Natural killer cell (primary cell): ENCODE data around the gene CIAPIN1. TPM values are rescaled to one million over a fixed set of nuclear protein-coding genes. Genes with fewer than 3 reads are reported as not detected.

Source experiments
- ATAC-seq, 3 donors: fragments of 150-1000 bp in 2 of 3; fragments of 200-7000 bp in 1 of 3; cut with Tn5 transposase; 1 replicate in 1 of 3; 2 replicates in 2 of 3; pipeline ENCODE4 v1.10.0; 2021; ENCODE audit warnings: mild to moderate bottlenecking in 2 of 3, moderate library complexity in 2 of 3
- DNase-seq, 2 donors: peaks; one replicate each; pipeline versions ENCODE4 v3.0.0 to v3.0.0-alpha.2; 2013 to 2021; ENCODE audit warnings: mixed read lengths in 1 of 2
- H3K27ac ChIP-seq: one replicate; pipeline ENCODE4 v1.5.1; 2013; ENCODE audit warnings: mild to moderate bottlenecking, low read length
- H3K27me3 ChIP-seq: one replicate; pipeline ENCODE4 v1.6.1; 2013; ENCODE audit warnings: low read length; ENCODE audit not compliant: control insufficient read depth, insufficient read depth
- H3K36me3 ChIP-seq: one replicate; pipeline ENCODE4 v1.6.1; 2013; ENCODE audit warnings: low read length; ENCODE audit not compliant: control insufficient read depth, insufficient read depth
- H3K4me1 ChIP-seq: one replicate; pipeline ENCODE4 v1.6.1; 2013; ENCODE audit warnings: low read length; ENCODE audit not compliant: control insufficient read depth, insufficient read depth
- H3K4me3 ChIP-seq: one replicate; pipeline ENCODE4 v1.5.1; 2013; ENCODE audit warnings: low read length
- H3K9me3 ChIP-seq: one replicate; pipeline ENCODE4 v1.6.1; 2013; ENCODE audit warnings: low read length; ENCODE audit not compliant: control insufficient read depth, insufficient read depth
- H3K27ac Mint-ChIP-seq, 2 donors: one replicate each; pipeline ENCODE4 v1.8.0; 2022; ENCODE audit warnings: mild to moderate bottlenecking in 2 of 2, mixed read lengths in 2 of 2, moderate library complexity in 1 of 2
- H3K27me3 Mint-ChIP-seq, 2 donors: one replicate each; pipeline ENCODE4 v1.8.0; 2022; ENCODE audit warnings: low read depth in 2 of 2, mixed read lengths in 2 of 2
- H3K36me3 Mint-ChIP-seq: one replicate; pipeline ENCODE4 v1.8.0; 2022; ENCODE audit warnings: mixed read lengths
- H3K4me1 Mint-ChIP-seq, 2 donors: one replicate each; pipeline ENCODE4 v1.8.0; 2022; ENCODE audit warnings: mixed read lengths in 2 of 2
- H3K4me3 Mint-ChIP-seq: one replicate; pipeline ENCODE4 v1.8.0; 2022; ENCODE audit warnings: mild to moderate bottlenecking, moderate library complexity, mixed read lengths
- H3K9me3 Mint-ChIP-seq, 2 donors: one replicate each; pipeline ENCODE4 v1.8.0; 2022; ENCODE audit warnings: mixed read lengths in 2 of 2
- WGBS: methylation state at CpG from one replicate; pipeline ENCODE4 v1.1.7; 2013; ENCODE audit warnings: missing lambda C conversion rate; ENCODE audit not compliant: insufficient coverage; 5-methylcytosine and 5-hydroxymethylcytosine counted together
- intact Hi-C: fragments of 100-400 bp; cut with micrococcal nuclease; formaldehyde crosslinking; loops from one replicate; pipeline ENCODE4 v1.14.2; 2022
- total RNA-seq, 4 donors: library from RNA; stranded (reverse); fragments of 120-200 nt in 1 of 4; gene quantifications; one replicate each; pipeline versions ENCODE4 v1.2.3 to v1.2.4, GENCODE V29; 2013 to 2022
- TF ChIP-seq, protein P1 (sequence below): fragments of 200-600 bp; IDR thresholded peaks from one replicate; pipeline ENCODE4 v1.8.0; 2022; ENCODE audit warnings: antibody characterized with exemption

The CIAPIN1 gene
- total RNA-seq, 3 donors from 2014 or later (not counting 1 experiment from before 2014, with no cell fraction given) = 41.1 to 48.8 (median 42.9) TPM

DNA sequence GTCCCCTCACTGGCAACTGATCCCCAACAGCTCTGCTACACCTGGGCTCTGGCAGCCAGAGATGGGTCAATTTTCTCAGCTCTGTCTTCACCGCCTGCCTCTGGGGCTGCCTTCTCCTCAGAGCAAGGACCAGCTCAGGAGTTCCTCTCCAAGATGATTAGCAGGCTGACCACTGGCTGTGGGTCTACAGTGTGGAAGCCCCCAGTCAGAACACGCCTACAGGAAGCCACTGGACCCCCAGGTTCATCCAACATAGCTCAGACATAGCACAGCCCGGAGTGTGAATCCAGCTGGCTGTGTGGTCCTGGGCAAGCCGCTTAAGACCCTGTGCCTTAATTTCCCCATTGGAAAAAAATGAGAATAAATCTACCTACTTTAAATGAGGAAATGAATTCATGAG, 34.2 kb upstream of the CIAPIN1 start:
- Histone ChIP-seq H3K27me3 (no peaks in the 10 kb centered on the region), H3K4me1 (peaks cover 40% of the 10 kb centered on the region), H3K27ac (no peak overlapping the region), H3K4me3 (no peak overlapping the region), H3K9me3 (no peaks in the 10 kb centered on the region), H3K36me3 (no peaks in the 10 kb centered on the region)
- Mint-ChIP-seq H3K27ac (no peak overlapping the region), H3K4me3 (no peak overlapping the region), H3K36me3 (no peaks in the 10 kb centered on the region), H3K9me3 (no peaks in the 10 kb centered on the region), H3K27me3 (peaks cover 0 to 3% of the 10 kb centered on the region in 2 donors), H3K4me1 (peaks cover 22 to 40% of the 10 kb centered on the region in 2 donors)
- intact Hi-C loops = no loop called here
- no peak for DNase-seq
- no peak for ATAC-seq
- TF ChIP-seq, protein P1, sequence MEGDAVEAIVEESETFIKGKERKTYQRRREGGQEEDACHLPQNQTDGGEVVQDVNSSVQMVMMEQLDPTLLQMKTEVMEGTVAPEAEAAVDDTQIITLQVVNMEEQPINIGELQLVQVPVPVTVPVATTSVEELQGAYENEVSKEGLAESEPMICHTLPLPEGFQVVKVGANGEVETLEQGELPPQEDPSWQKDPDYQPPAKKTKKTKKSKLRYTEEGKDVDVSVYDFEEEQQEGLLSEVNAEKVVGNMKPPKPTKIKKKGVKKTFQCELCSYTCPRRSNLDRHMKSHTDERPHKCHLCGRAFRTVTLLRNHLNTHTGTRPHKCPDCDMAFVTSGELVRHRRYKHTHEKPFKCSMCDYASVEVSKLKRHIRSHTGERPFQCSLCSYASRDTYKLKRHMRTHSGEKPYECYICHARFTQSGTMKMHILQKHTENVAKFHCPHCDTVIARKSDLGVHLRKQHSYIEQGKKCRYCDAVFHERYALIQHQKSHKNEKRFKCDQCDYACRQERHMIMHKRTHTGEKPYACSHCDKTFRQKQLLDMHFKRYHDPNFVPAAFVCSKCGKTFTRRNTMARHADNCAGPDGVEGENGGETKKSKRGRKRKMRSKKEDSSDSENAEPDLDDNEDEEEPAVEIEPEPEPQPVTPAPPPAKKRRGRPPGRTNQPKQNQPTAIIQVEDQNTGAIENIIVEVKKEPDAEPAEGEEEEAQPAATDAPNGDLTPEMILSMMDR = no peak
- WGBS = 92% methylated on average over 4 of the region's 4 CpGs

DNA sequence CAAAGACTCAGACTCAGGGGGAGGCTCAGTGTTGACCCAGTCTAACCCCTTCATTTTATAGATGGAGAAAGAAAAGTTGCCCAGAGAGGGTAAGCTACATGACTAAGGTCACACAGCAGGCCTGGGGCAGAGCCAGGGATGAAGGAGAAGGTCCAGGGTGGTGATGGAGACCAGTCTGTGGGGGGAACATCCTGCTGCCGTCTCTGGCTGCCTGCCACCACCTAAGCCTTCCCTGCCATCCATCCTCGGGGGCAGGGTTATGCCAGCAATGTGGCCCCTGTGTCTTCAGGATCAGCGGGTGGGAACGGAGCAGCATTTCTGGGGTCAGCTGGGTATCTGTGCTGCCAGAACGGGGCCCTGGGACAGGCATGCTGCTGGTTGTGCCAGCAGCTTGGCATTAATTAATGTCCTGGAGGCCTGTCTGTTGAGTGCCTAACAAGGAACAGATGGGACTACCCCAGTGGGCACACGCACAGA, 33.6 kb upstream of the CIAPIN1 start:
- Histone ChIP-seq H3K27ac (no peak overlapping the region), H3K36me3 (no peaks in the 10 kb centered on the region), H3K4me1 (peaks cover 42% of the 10 kb centered on the region), H3K9me3 (no peaks in the 10 kb centered on the region), H3K4me3 (no peak overlapping the region), H3K27me3 (no peaks in the 10 kb centered on the region)
- intact Hi-C loops = no loop called here
- peaks cover 0 to 3% of the 10 kb centered on the region in 2 donors for H3K27me3 Mint-ChIP-seq
- H3K4me1 Mint-ChIP-seq = peaks cover 24 to 43% of the 10 kb centered on the region in 2 donors
- TF ChIP-seq, protein P1 = no peak
- WGBS = 95% methylated on average over 6 of the region's 6 CpGs
- no peak for DNase-seq
- H3K9me3 Mint-ChIP-seq = no peaks in the 10 kb centered on the region
- no peak overlapping the region for H3K4me3 Mint-ChIP-seq
- no peaks in the 10 kb centered on the region for H3K36me3 Mint-ChIP-seq
- H3K27ac Mint-ChIP-seq = no peak overlapping the region
- ATAC-seq = no peak

DNA sequence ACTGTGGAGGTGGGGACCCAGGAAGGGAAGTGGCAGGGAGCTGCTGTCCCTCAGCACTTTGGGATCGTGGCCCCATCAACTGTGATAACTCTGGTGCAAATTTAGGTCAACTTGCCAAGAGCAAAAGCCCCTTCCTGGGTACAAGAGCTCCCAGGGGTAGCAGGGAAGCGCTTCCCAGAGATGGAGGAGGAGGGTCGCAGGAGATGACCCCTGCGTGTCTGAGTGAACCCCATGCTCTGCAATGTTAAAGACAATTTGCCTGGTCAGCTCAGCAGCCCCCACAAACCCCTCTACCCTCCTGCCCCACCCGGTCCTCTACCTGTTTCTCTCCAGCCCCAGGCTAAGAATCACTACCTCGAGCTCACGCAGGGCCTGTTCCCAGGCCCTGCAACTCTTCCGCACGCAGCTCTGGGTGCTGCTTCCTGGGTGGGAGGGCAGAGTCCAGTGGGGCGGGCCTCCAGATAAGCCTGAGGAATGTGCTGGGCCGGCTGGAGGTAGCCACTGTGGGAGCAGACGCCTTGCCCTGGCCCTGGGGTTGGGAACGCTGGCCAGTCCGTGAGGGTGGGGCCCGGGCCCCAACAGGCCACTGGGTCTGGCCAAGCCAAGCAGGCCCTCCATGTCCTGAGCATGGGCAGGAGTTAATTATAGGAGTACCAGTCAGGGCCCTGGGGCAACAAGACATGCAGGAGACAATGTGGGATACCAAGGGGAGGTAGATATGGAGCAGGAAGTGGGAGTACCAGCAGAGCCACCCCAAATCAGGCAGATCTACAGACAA, 33.0 kb upstream of the CIAPIN1 start:
- ATAC-seq (no peak), DNase-seq (no peak)
- Histone ChIP-seq H3K4me3 (no peak overlapping the region), H3K27ac (no peak overlapping the region), H3K27me3 (no peaks in the 10 kb centered on the region), H3K9me3 (no peaks in the 10 kb centered on the region), H3K36me3 (no peaks in the 10 kb centered on the region), H3K4me1 (peaks cover 37% of the 10 kb centered on the region)
- TF ChIP-seq, protein P1 = no peak
- no peaks in the 10 kb centered on the region for H3K36me3 Mint-ChIP-seq
- intact Hi-C loops = loop anchor here (5.0 kb wide), 1 partner anchor 37 kb away; no protein-coding TSS in a partner anchor
- H3K27me3 Mint-ChIP-seq = peaks cover 0 to 3% of the 10 kb centered on the region in 2 donors
- no peaks in the 10 kb centered on the region for H3K9me3 Mint-ChIP-seq
- 90% methylated on average over 15 of the region's 15 CpGs for WGBS
- H3K4me1 Mint-ChIP-seq = peaks cover 19 to 39% of the 10 kb centered on the region in 2 donors
- H3K4me3 Mint-ChIP-seq = no peak overlapping the region
- H3K27ac Mint-ChIP-seq = no peak overlapping the region
